PC-3 (cell line): ENCODE data around the gene METTL21A.

Source experiments
- EZH2 ChIP-seq: fragments of 300-600 bp; sonication (generic); IDR thresholded peaks from one replicate; pipeline ENCODE4 v1.6.1; 2017; ENCODE audit warnings: antibody characterized with exemption, mild to moderate bottlenecking, low read length; ENCODE audit not compliant: unreplicated experiment
- TF ChIP-seq, protein P1 (sequence below): fragments of 300-600 bp; sonication (generic); conservative IDR thresholded peaks from 2 replicates; pipeline ENCODE4 v1.5.1; 2017; ENCODE audit warnings: antibody characterized with exemption, low read depth, mild to moderate bottlenecking, low read length

- TF ChIP-seq EZH2 = no peak
- TF ChIP-seq, protein P1, sequence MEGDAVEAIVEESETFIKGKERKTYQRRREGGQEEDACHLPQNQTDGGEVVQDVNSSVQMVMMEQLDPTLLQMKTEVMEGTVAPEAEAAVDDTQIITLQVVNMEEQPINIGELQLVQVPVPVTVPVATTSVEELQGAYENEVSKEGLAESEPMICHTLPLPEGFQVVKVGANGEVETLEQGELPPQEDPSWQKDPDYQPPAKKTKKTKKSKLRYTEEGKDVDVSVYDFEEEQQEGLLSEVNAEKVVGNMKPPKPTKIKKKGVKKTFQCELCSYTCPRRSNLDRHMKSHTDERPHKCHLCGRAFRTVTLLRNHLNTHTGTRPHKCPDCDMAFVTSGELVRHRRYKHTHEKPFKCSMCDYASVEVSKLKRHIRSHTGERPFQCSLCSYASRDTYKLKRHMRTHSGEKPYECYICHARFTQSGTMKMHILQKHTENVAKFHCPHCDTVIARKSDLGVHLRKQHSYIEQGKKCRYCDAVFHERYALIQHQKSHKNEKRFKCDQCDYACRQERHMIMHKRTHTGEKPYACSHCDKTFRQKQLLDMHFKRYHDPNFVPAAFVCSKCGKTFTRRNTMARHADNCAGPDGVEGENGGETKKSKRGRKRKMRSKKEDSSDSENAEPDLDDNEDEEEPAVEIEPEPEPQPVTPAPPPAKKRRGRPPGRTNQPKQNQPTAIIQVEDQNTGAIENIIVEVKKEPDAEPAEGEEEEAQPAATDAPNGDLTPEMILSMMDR = no peak
Observed at GRCh38 chr2:207614824-207615223, 10.4 kb downstream of the METTL21A start.
